Measurements from ENCODE around the gene IFNA14.

- TF ChIP-seq, protein P1, sequence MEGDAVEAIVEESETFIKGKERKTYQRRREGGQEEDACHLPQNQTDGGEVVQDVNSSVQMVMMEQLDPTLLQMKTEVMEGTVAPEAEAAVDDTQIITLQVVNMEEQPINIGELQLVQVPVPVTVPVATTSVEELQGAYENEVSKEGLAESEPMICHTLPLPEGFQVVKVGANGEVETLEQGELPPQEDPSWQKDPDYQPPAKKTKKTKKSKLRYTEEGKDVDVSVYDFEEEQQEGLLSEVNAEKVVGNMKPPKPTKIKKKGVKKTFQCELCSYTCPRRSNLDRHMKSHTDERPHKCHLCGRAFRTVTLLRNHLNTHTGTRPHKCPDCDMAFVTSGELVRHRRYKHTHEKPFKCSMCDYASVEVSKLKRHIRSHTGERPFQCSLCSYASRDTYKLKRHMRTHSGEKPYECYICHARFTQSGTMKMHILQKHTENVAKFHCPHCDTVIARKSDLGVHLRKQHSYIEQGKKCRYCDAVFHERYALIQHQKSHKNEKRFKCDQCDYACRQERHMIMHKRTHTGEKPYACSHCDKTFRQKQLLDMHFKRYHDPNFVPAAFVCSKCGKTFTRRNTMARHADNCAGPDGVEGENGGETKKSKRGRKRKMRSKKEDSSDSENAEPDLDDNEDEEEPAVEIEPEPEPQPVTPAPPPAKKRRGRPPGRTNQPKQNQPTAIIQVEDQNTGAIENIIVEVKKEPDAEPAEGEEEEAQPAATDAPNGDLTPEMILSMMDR (IDR thresholded peaks at IDR 0.05; ENCODE audit: low read length) = no peak
- no peak for TF ChIP-seq EZH2 (optimal IDR thresholded peaks at IDR 0.05; ENCODE audit: low read depth, low read length)
These were observed 27.9 kb upstream of the IFNA14 start for GRCh38 chr9:21267485-21268346.
